ENCODE results near the gene PCBP2.
"Not testable (repeated sequence)": the region's sequence is repeated elsewhere in the genome, so short reads cannot be mapped to it uniquely, and the experiment has no call there.

PCBP2 gene

GRCh38 chr12:53474819-53475218 lies 22.9 kb downstream of the PCBP2 start:
- no peaks in the 10 kb centered on the region for H3K9me3 Mint-ChIP-seq
- H3K36me3 Mint-ChIP-seq (ENCODE audit: low read depth): peaks cover 79% of the 10 kb centered on the region
- H3K27ac Mint-ChIP-seq: peak overlapping the region; percentile 84 to 87 (median 85)
- no peaks in the 10 kb centered on the region for H3K27me3 Mint-ChIP-seq (ENCODE audit: low read depth)
- peak overlapping the region in 1 of 3 experiments; percentile 55 for H3K4me3 Mint-ChIP-seq
- H3K4me1 Mint-ChIP-seq: peaks cover 42% of the 10 kb centered on the region
- TF ChIP-seq, protein P1, sequence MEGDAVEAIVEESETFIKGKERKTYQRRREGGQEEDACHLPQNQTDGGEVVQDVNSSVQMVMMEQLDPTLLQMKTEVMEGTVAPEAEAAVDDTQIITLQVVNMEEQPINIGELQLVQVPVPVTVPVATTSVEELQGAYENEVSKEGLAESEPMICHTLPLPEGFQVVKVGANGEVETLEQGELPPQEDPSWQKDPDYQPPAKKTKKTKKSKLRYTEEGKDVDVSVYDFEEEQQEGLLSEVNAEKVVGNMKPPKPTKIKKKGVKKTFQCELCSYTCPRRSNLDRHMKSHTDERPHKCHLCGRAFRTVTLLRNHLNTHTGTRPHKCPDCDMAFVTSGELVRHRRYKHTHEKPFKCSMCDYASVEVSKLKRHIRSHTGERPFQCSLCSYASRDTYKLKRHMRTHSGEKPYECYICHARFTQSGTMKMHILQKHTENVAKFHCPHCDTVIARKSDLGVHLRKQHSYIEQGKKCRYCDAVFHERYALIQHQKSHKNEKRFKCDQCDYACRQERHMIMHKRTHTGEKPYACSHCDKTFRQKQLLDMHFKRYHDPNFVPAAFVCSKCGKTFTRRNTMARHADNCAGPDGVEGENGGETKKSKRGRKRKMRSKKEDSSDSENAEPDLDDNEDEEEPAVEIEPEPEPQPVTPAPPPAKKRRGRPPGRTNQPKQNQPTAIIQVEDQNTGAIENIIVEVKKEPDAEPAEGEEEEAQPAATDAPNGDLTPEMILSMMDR (IDR thresholded peaks at IDR 0.05; ENCODE audit: unreplicated experiment in 3 of 3): no peak

GRCh38 chr12:53476769-53477209 lies 24.9 kb downstream of the PCBP2 start:
- no peak overlapping the region for H3K4me3 Mint-ChIP-seq

GRCh38 chr12:53478865-53479264 lies 27.0 kb downstream of the PCBP2 start:
- no peaks in the 10 kb centered on the region for H3K27me3 Mint-ChIP-seq (ENCODE audit: low read depth)
- H3K9me3 Mint-ChIP-seq: no peaks in the 10 kb centered on the region
- peaks cover 33% of the 10 kb centered on the region for H3K4me1 Mint-ChIP-seq
- no peak overlapping the region for H3K4me3 Mint-ChIP-seq
- peaks cover 75% of the 10 kb centered on the region for H3K36me3 Mint-ChIP-seq (ENCODE audit: low read depth)
- peak overlapping the region in 1 of 3 experiments; percentile 41 for H3K27ac Mint-ChIP-seq
- TF ChIP-seq, protein P1 (IDR thresholded peaks at IDR 0.05; ENCODE audit: unreplicated experiment in 3 of 3): no peak

More at GRCh38 chr12:53476769-53477209, 24.9 kb downstream of the PCBP2 start:
- Mint-ChIP-seq H3K9me3 (no peaks in the 10 kb centered on the region), H3K36me3 (ENCODE audit: low read depth) (peaks cover 74% of the 10 kb centered on the region), H3K27ac (peak overlapping the region; percentile 72 to 85 (median 74)), H3K27me3 (ENCODE audit: low read depth) (no peaks in the 10 kb centered on the region), H3K4me1 (peaks cover 37% of the 10 kb centered on the region)
- TF ChIP-seq, protein P1 (IDR thresholded peaks at IDR 0.05; ENCODE audit: unreplicated experiment in 3 of 3): peak in 1 of 3 experiments; percentile 39

- peaks cover 28% of the 10 kb centered on the region for H3K4me1 Mint-ChIP-seq
- peak overlapping the region in 1 of 3 experiments; percentile 41 for H3K27ac Mint-ChIP-seq
- no peaks in the 10 kb centered on the region for H3K27me3 Mint-ChIP-seq (ENCODE audit: low read depth)
- H3K36me3 Mint-ChIP-seq (ENCODE audit: low read depth): peaks cover 72% of the 10 kb centered on the region
- no peaks in the 10 kb centered on the region for H3K9me3 Mint-ChIP-seq
- TF ChIP-seq, protein P1 (IDR thresholded peaks at IDR 0.05; ENCODE audit: unreplicated experiment in 3 of 3): no peak
- H3K4me3 Mint-ChIP-seq: no peak overlapping the region
Observed at GRCh38 chr12:53479331-53479730, 27.4 kb downstream of the PCBP2 start.

GRCh38 chr12:53480491-53481442 lies 28.9 kb downstream of the PCBP2 start:
- peaks cover 72% of the 10 kb centered on the region for H3K36me3 Mint-ChIP-seq (ENCODE audit: low read depth)
- H3K27me3 Mint-ChIP-seq (ENCODE audit: low read depth): no peaks in the 10 kb centered on the region
- TF ChIP-seq, protein P1 (IDR thresholded peaks at IDR 0.05; ENCODE audit: unreplicated experiment in 3 of 3): no peak
- H3K27ac Mint-ChIP-seq: peak overlapping the region in 1 of 3 experiments; percentile 44
- no peak overlapping the region for H3K4me3 Mint-ChIP-seq
- no peaks in the 10 kb centered on the region for H3K9me3 Mint-ChIP-seq
- peaks cover 16% of the 10 kb centered on the region for H3K4me1 Mint-ChIP-seq

GRCh38 chr12:53481458-53481857 lies 29.6 kb downstream of the PCBP2 start:
- Mint-ChIP-seq H3K27ac (peak overlapping the region; percentile 22 to 79 (median 43)), H3K36me3 (ENCODE audit: low read depth) (peaks cover 67% of the 10 kb centered on the region), H3K4me1 (peaks cover 11% of the 10 kb centered on the region)
- H3K27me3 Mint-ChIP-seq (ENCODE audit: low read depth); H3K4me3 Mint-ChIP-seq; H3K9me3 Mint-ChIP-seq: not testable (repeated sequence)

Data from nephron (organoid).